BLaER1 (cell line): ENCODE results near the gene AIMP1.

Experiments used
- H3K27ac ChIP-seq: shearing (Covaris generic); formaldehyde crosslinking; 2 replicates; pipeline ENCODE4 v1.8.1; 2022
- H3K27me3 ChIP-seq: shearing (Covaris generic); formaldehyde crosslinking; 2 replicates; pipeline ENCODE4 v1.8.1; 2022
- H3K36me3 ChIP-seq: shearing (Covaris generic); formaldehyde crosslinking; 2 replicates; pipeline ENCODE4 v1.8.1; 2022
- H3K4me1 ChIP-seq: shearing (Covaris generic); formaldehyde crosslinking; 2 replicates; pipeline ENCODE4 v1.8.1; 2022
- H3K4me2 ChIP-seq: shearing (Covaris generic); formaldehyde crosslinking; 2 replicates; pipeline ENCODE4 v1.8.1; 2022
- H3K4me3 ChIP-seq: shearing (Covaris generic); formaldehyde crosslinking; 2 replicates; pipeline ENCODE4 v1.8.1; 2022
- H3K9ac ChIP-seq: shearing (Covaris generic); formaldehyde crosslinking; 2 replicates; pipeline ENCODE4 v1.8.1; 2022
- H3K9me3 ChIP-seq: shearing (Covaris generic); formaldehyde crosslinking; 2 replicates; pipeline ENCODE4 v1.8.1; 2022
- H4K20me1 ChIP-seq: shearing (Covaris generic); formaldehyde crosslinking; 2 replicates; pipeline ENCODE4 v1.8.1; 2022
- Cebpa-rat ChIP-seq: shearing (Covaris generic); IDR thresholded peaks from 2 replicates; pipeline ENCODE4 v1.8.1; 2022

AIMP1 gene

DNA sequence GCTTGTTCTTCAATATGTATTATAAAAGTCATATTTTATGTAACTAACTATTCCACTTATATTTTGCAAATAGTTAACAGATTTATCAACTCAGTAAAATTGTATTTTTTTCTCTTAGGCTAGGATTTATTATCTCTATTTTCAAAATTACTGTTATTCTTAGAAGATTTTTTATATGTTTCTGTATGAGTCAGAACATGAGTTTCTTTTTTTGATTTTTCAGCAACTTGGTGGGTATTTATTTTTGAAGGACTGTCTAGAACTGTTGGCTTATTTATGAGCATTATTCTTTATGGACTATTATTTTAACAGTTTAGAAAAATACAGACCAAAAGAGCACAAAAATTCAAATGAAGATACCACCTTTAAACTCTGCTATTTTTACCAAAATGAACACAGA, 6.8 kb downstream of the AIMP1 start:
- Histone ChIP-seq H3K4me1 (peaks cover 4% of the 10 kb centered on the region), H3K4me3 (no peak overlapping the region), H3K4me2 (no peak overlapping the region), H3K27ac (no peak overlapping the region), H4K20me1 (peaks cover 43% of the 10 kb centered on the region), H3K27me3 (no peaks in the 10 kb centered on the region), H3K9ac (no peak overlapping the region), H3K9me3 (peaks cover 14% of the 10 kb centered on the region), H3K36me3 (peaks cover 44% of the 10 kb centered on the region)
- no peak for TF ChIP-seq Cebpa-rat

DNA sequence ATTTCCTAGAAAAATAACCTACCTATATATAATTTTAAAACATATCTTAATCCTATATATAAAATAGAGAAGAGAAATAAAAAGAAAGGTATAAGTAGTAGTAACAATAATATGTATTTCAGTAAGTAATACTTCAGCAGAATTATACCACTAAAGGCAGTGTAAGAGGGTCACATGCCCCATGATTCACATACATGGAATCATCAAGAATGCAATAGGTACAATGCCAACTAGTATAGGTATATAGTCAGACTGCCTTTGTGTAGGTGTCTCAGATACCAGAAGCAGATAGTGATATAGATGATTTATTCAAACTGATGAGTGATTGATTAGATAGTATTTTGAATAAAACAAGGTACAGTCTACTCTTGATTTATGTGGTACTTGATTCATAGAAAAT, 9.4 kb downstream of the AIMP1 start:
- Histone ChIP-seq H3K4me3 (no peak overlapping the region), H4K20me1 (peaks cover 42% of the 10 kb centered on the region), H3K4me1 (no peaks in the 10 kb centered on the region), H3K27me3 (no peaks in the 10 kb centered on the region), H3K9ac (no peak overlapping the region), H3K4me2 (no peak overlapping the region), H3K9me3 (peaks cover 6% of the 10 kb centered on the region), H3K27ac (no peak overlapping the region), H3K36me3 (peaks cover 58% of the 10 kb centered on the region)
- TF ChIP-seq Cebpa-rat, result no peak

GRCh38 chr4:106329041-106329618, 12.8 kb downstream of the AIMP1 start:
- Histone ChIP-seq H3K36me3 (peaks cover 70% of the 10 kb centered on the region), H4K20me1 (peaks cover 16% of the 10 kb centered on the region; the same call in 1 of the 2 replicates), H3K4me3 (no peak overlapping the region), H3K9ac (no peak overlapping the region), H3K27ac (no peak overlapping the region), H3K4me1 (no peaks in the 10 kb centered on the region), H3K4me2 (no peak overlapping the region), H3K9me3 (no peaks in the 10 kb centered on the region), H3K27me3 (no peaks in the 10 kb centered on the region)
- no peak for TF ChIP-seq Cebpa-rat

GRCh38 chr4:106333186-106333585, 16.8 kb downstream of the AIMP1 start:
- no peak overlapping the region for H3K9ac ChIP-seq
- H3K27ac ChIP-seq, result no peak overlapping the region
- H3K4me3 ChIP-seq, result no peak overlapping the region
- H3K4me2 ChIP-seq, result no peak overlapping the region
- peaks cover 15% of the 10 kb centered on the region for H4K20me1 ChIP-seq
- no peaks in the 10 kb centered on the region for H3K27me3 ChIP-seq
- no peak for TF ChIP-seq Cebpa-rat
- peaks cover 11% of the 10 kb centered on the region for H3K9me3 ChIP-seq
- H3K36me3 ChIP-seq, result peaks cover 85% of the 10 kb centered on the region
- H3K4me1 ChIP-seq, result no peaks in the 10 kb centered on the region

- H3K4me3 ChIP-seq, result no peak overlapping the region
- H3K4me2 ChIP-seq, result no peak overlapping the region
- H3K9me3 ChIP-seq, result peaks cover 19% of the 10 kb centered on the region
- no peak overlapping the region for H3K27ac ChIP-seq
- TF ChIP-seq Cebpa-rat, result no peak
- H4K20me1 ChIP-seq, result peaks cover 7% of the 10 kb centered on the region
- no peak overlapping the region for H3K9ac ChIP-seq
- no peaks in the 10 kb centered on the region for H3K27me3 ChIP-seq
- peaks cover 83% of the 10 kb centered on the region for H3K36me3 ChIP-seq
- H3K4me1 ChIP-seq, result no peaks in the 10 kb centered on the region
Observed at GRCh38 chr4:106334741-106335470, 18.6 kb downstream of the AIMP1 start.

DNA sequence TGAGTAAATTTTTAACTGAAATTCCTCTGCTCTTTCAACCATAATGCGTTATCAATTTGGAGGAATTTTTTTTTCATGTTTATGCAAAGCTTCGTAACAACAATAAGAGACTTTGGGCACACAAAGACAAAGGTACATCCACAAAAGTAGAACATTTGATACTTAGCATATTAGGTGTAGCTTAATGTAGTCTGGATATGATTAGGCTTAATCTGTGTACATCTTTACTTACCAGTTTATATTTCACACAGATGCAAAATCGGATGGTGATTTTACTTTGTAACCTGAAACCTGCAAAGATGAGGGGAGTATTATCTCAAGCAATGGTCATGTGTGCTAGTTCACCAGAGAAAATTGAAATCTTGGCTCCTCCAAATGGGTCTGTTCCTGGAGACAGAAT, 20.3 kb downstream of the AIMP1 start:
- Histone ChIP-seq H3K27me3 (no peaks in the 10 kb centered on the region), H3K9me3 (peaks cover 33% of the 10 kb centered on the region), H3K36me3 (peaks cover 85% of the 10 kb centered on the region), H4K20me1 (peaks cover 19% of the 10 kb centered on the region; the same call in 1 of the 2 replicates), H3K27ac (no peak overlapping the region), H3K4me1 (no peaks in the 10 kb centered on the region), H3K9ac (no peak overlapping the region), H3K4me2 (no peak overlapping the region), H3K4me3 (no peak overlapping the region)
- TF ChIP-seq Cebpa-rat, result no peak

GRCh38 chr4:106337916-106338315, 21.6 kb downstream of the AIMP1 start:
- no peak overlapping the region for H3K4me2 ChIP-seq
- TF ChIP-seq Cebpa-rat, result no peak
- H3K4me3 ChIP-seq, result no peak overlapping the region
- H3K4me1 ChIP-seq, result no peaks in the 10 kb centered on the region
- no peak overlapping the region for H3K9ac ChIP-seq
- peaks cover 33% of the 10 kb centered on the region for H3K9me3 ChIP-seq
- peaks cover 91% of the 10 kb centered on the region for H3K36me3 ChIP-seq
- no peak overlapping the region for H3K27ac ChIP-seq
- H4K20me1 ChIP-seq, result peaks cover 32% of the 10 kb centered on the region
- H3K27me3 ChIP-seq, result no peaks in the 10 kb centered on the region

DNA sequence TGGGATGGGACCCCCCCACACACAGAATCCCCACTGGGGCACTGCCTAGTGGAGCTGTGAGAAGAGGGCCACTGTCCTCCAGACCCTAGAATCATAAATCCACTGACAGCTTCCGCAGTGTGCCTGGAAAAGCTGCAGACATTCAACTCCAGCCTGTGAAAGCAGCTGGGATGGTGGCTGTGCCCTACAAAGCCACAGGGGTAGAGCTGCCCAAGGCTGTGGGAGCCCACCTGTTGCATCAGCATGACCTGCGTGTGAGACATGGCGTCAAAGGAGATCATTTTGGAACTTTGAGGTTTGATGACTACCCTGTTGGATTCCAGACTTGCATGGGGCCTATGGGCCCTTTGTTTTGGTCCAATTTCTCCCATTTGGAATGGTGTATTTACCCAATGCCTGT, 22.3 kb downstream of the AIMP1 start:
- H3K9ac ChIP-seq, result no peak overlapping the region
- no peak for TF ChIP-seq Cebpa-rat
- H3K27ac ChIP-seq, result no peak overlapping the region
- no peaks in the 10 kb centered on the region for H3K4me1 ChIP-seq
- no peaks in the 10 kb centered on the region for H3K27me3 ChIP-seq
- H3K4me2 ChIP-seq, result no peak overlapping the region
- peaks cover 39% of the 10 kb centered on the region for H4K20me1 ChIP-seq
- peaks cover 87% of the 10 kb centered on the region for H3K36me3 ChIP-seq
- H3K9me3 ChIP-seq, result peaks cover 33% of the 10 kb centered on the region
- H3K4me3 ChIP-seq, result no peak overlapping the region

- H3K4me1 ChIP-seq, result no peaks in the 10 kb centered on the region
- peaks cover 46% of the 10 kb centered on the region for H4K20me1 ChIP-seq
- no peaks in the 10 kb centered on the region for H3K27me3 ChIP-seq
- peaks cover 80% of the 10 kb centered on the region for H3K36me3 ChIP-seq
- H3K27ac ChIP-seq, result no peak overlapping the region
- H3K9ac ChIP-seq, result no peak overlapping the region
- TF ChIP-seq Cebpa-rat, result no peak
- no peak overlapping the region for H3K4me3 ChIP-seq
- no peak overlapping the region for H3K4me2 ChIP-seq
- peaks cover 33% of the 10 kb centered on the region for H3K9me3 ChIP-seq
Observed at GRCh38 chr4:106339431-106339830, 23.1 kb downstream of the AIMP1 start.

DNA sequence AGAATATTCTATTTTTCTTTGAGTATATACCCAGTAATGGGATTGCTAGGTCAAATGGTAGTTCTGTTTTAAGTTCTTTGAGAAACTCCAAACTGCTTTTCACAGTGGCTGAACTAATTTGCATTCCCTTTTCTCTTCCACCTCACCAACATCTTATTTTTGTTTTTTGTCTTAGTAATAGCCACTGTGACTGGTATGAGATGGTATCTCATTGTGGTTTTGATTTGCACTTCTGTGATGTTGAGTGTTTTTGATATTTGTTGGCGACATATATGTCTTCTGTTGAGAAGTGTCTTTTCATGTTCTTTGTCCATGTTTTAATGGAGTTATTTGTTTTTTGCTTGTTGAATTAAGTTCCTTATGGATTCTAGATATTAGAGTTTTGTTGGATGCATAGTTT, 24.4 kb downstream of the AIMP1 start:
- Histone ChIP-seq H3K9ac (no peak overlapping the region), H3K9me3 (peaks cover 33% of the 10 kb centered on the region), H3K36me3 (peaks cover 68% of the 10 kb centered on the region), H3K4me3 (no peak overlapping the region), H3K27me3 (no peaks in the 10 kb centered on the region), H3K27ac (no peak overlapping the region), H4K20me1 (peaks cover 52% of the 10 kb centered on the region), H3K4me1 (no peaks in the 10 kb centered on the region), H3K4me2 (no peak overlapping the region)
- no peak for TF ChIP-seq Cebpa-rat
